DND-41 (cell line): ENCODE results near the gene FBLN1.

ENCODE experiments used
- ATAC-seq: fragments of 200-7000 bp; cut with Tn5 transposase; 3 replicates; pipeline ENCODE4 v1.9.1; 2021; ENCODE audit warnings: low read depth; ENCODE audit not compliant: insufficient read depth
- DNase-seq: peaks from one replicate; pipeline ENCODE4 v3.0.0-alpha.2; 2020
- H2AFZ ChIP-seq: 2 replicates; pipeline ENCODE4 v1.6.0; 2012; ENCODE audit warnings: low read depth, low read length
- H3K27ac ChIP-seq: 2 replicates; pipeline ENCODE4 v1.5.1; 2012; ENCODE audit warnings: low read length, inconsistent platforms
- H3K27me3 ChIP-seq: fragments of 200-600 bp; sonication (generic); 2 replicates; pipeline ENCODE4 v1.6.0; 2012; ENCODE audit warnings: low read length, mild to moderate bottlenecking, inconsistent platforms; ENCODE audit not compliant: insufficient read depth, poor library complexity
- H3K36me3 ChIP-seq: 2 replicates; pipeline ENCODE4 v1.5.1; 2012; ENCODE audit warnings: low read length, inconsistent platforms; ENCODE audit not compliant: insufficient read depth
- H3K4me1 ChIP-seq: 2 replicates; pipeline ENCODE4 v1.5.1; 2012; ENCODE audit warnings: mild to moderate bottlenecking, low read length; ENCODE audit not compliant: insufficient read depth
- H3K4me2 ChIP-seq: 2 replicates; pipeline ENCODE4 v1.6.0; 2012; ENCODE audit warnings: mild to moderate bottlenecking, moderate library complexity, low read length, inconsistent platforms; ENCODE audit not compliant: insufficient read depth
- H3K4me3 ChIP-seq, 2 experiments: fragments of 200-600 bp in 1 of 2; shearing (Covaris generic) in 1 of 2; 2 replicates each; pipeline ENCODE4 v1.5.1; 2012 to 2016; ENCODE audit warnings: inconsistent platforms in 2 of 2, low read length in 2 of 2, mild to moderate bottlenecking in 2 of 2, low read depth in 1 of 2, moderate library complexity in 1 of 2
- H3K79me2 ChIP-seq: 2 replicates; pipeline ENCODE4 v1.6.0; 2012; ENCODE audit warnings: low read length, inconsistent platforms; ENCODE audit not compliant: insufficient read depth
- H3K9ac ChIP-seq: 2 replicates; pipeline ENCODE4 v1.6.0; 2012; ENCODE audit warnings: low read depth, mild to moderate bottlenecking, inconsistent platforms, low read length, moderate library complexity
- H3K9me3 ChIP-seq: 2 replicates; pipeline ENCODE4 v1.5.1; 2012; ENCODE audit warnings: low read length, moderate library complexity, mild to moderate bottlenecking, inconsistent platforms; ENCODE audit not compliant: insufficient read depth, severe bottlenecking
- H4K20me1 ChIP-seq: 2 replicates; pipeline ENCODE4 v1.6.0; 2012; ENCODE audit warnings: low read length; ENCODE audit not compliant: insufficient read depth
- CTCF ChIP-seq: IDR thresholded peaks from 2 replicates; pipeline ENCODE4 v1.5.1; 2012; ENCODE audit warnings: borderline replicate concordance, low read length, moderate library complexity, mild to moderate bottlenecking; ENCODE audit not compliant: poor library complexity, severe bottlenecking; ENCODE audit errors: extremely low read depth
- EZH2 ChIP-seq: IDR thresholded peaks from 3 replicates; pipeline ENCODE4 v1.6.1; 2012; ENCODE audit warnings: borderline replicate concordance, low read depth, mild to moderate bottlenecking, moderate library complexity, low read length, inconsistent platforms; ENCODE audit not compliant: severe bottlenecking

The FBLN1 gene

GRCh38 chr22:45648301-45649117 is 145.8 kb downstream of the FBLN1 start:
- ATAC-seq (no peak), DNase-seq (no peak)
- Histone ChIP-seq H3K9ac (no peak overlapping the region), H4K20me1 (no peaks in the 10 kb centered on the region), H3K36me3 (no peaks in the 10 kb centered on the region), H3K27me3 (peaks cover 11% of the 10 kb centered on the region), H3K27ac (no peak overlapping the region), H3K4me3 (no peak overlapping the region), H3K79me2 (no peaks in the 10 kb centered on the region), H3K9me3 (no peaks in the 10 kb centered on the region), H3K4me2 (no peak overlapping the region), H3K4me1 (peaks cover 9% of the 10 kb centered on the region), H2AFZ (no peak overlapping the region)
- TF ChIP-seq EZH2 = no peak
- TF ChIP-seq CTCF = no peak

- no peak overlapping the region for H2AFZ ChIP-seq
- H4K20me1 ChIP-seq = no peaks in the 10 kb centered on the region
- no peak overlapping the region for H3K9ac ChIP-seq
- TF ChIP-seq CTCF (no peak), EZH2 (no peak)
- no peaks in the 10 kb centered on the region for H3K79me2 ChIP-seq
- peaks cover 11% of the 10 kb centered on the region for H3K27me3 ChIP-seq
- H3K27ac ChIP-seq = no peak overlapping the region
- no peak overlapping the region for H3K4me3 ChIP-seq
- no peaks in the 10 kb centered on the region for H3K36me3 ChIP-seq
- peaks cover 9% of the 10 kb centered on the region for H3K4me1 ChIP-seq
- ATAC-seq (no peak), DNase-seq (no peak)
- H3K4me2 ChIP-seq = no peak overlapping the region
- no peaks in the 10 kb centered on the region for H3K9me3 ChIP-seq
Observed at GRCh38 chr22:45649809-45650208, 147.1 kb downstream of the FBLN1 start.

GRCh38 chr22:45650721-45651120 is 148.0 kb downstream of the FBLN1 start:
- no peak for ATAC-seq
- no peak overlapping the region for H3K27ac ChIP-seq
- H3K4me2 ChIP-seq = no peak overlapping the region
- no peak overlapping the region for H3K4me3 ChIP-seq
- H4K20me1 ChIP-seq = no peaks in the 10 kb centered on the region
- H3K9me3 ChIP-seq = no peaks in the 10 kb centered on the region
- H2AFZ ChIP-seq = no peak overlapping the region
- no peaks in the 10 kb centered on the region for H3K36me3 ChIP-seq
- H3K27me3 ChIP-seq = peaks cover 11% of the 10 kb centered on the region
- no peaks in the 10 kb centered on the region for H3K79me2 ChIP-seq
- peaks cover 4% of the 10 kb centered on the region for H3K4me1 ChIP-seq
- no peak overlapping the region for H3K9ac ChIP-seq
- DNase-seq = no peak
- TF ChIP-seq CTCF = no peak
- no peak for TF ChIP-seq EZH2
